ENCODE data around the gene TSSK3. TPM values are rescaled to one million over a fixed set of nuclear protein-coding genes. Genes with fewer than 3 reads are reported as not detected.
A peak's percentile ranks its signal among the peaks of the same experiment; 100 is the strongest.

The TSSK3 gene
- polyA plus RNA-seq = under 1 TPM; 0.15 to 0.53 TPM

- H3K4me3 ChIP-seq (ENCODE audit: low read depth in 1 of 2, low read length in 2 of 2) = peak within 1 kb of the TSS; percentile 37 to 45
- WGBS, 2 donors = 70 to 74% methylated on average over 17 of the region's 17 CpGs
These were observed at the start of gene TSSK3, which contains the start of gene FAM229A for GRCh38 chr1:32362474-32363313. TSS of gene TSSK3 (plus strand) at chr1:32362539. CDS start at chr1:32362702, 163 bp downstream. TSS of gene FAM229A (minus strand) at chr1:32362485. CDS start at chr1:32362091, 394 bp downstream.

GRCh38 chr1:32316903-32317277 lies 45.4 kb upstream of the TSSK3 start:
- no peaks in the 10 kb centered on the region for H3K4me1 ChIP-seq (ENCODE audit: control insufficient read depth in 2 of 2, insufficient read depth in 2 of 2, low read length in 1 of 2)
- H3K27ac ChIP-seq (ENCODE audit: low read depth in 2 of 2, low read length in 1 of 2) = no peak overlapping the region
- no peaks in the 10 kb centered on the region for H3K27me3 ChIP-seq (ENCODE audit: control insufficient read depth in 1 of 2, insufficient read depth in 2 of 2, low read length in 2 of 2)
- 78 to 81% methylated on average over 3 of the region's 3 CpGs for WGBS, 2 donors
- H3K9me3 ChIP-seq (ENCODE audit: control insufficient read depth in 2 of 2, insufficient read depth in 1 of 2, low read depth in 1 of 2, low read length in 1 of 2) = no peaks in the 10 kb centered on the region
- peaks cover 4 to 9% of the 10 kb centered on the region in 2 donors for H3K36me3 ChIP-seq (ENCODE audit: control insufficient read depth in 2 of 2, insufficient read depth in 2 of 2, low read length in 1 of 2)
- H3K4me3 ChIP-seq (ENCODE audit: low read depth in 1 of 2, low read length in 2 of 2) = no peak overlapping the region

More at GRCh38 chr1:32362474-32363313, at the start of gene TSSK3, which contains the start of gene FAM229A:
- H3K4me1 ChIP-seq (ENCODE audit: control insufficient read depth in 2 of 2, insufficient read depth in 2 of 2, low read length in 1 of 2) = peaks cover 6 to 12% of the 10 kb centered on the region in 2 donors
- no peak within 1 kb of the TSS for H3K27ac ChIP-seq (ENCODE audit: low read depth in 2 of 2, low read length in 1 of 2)
- no peaks in the 10 kb centered on the region for H3K27me3 ChIP-seq (ENCODE audit: control insufficient read depth in 1 of 2, insufficient read depth in 2 of 2, low read length in 2 of 2)
- no peaks in the 10 kb centered on the region for H3K9me3 ChIP-seq (ENCODE audit: control insufficient read depth in 2 of 2, insufficient read depth in 1 of 2, low read depth in 1 of 2, low read length in 1 of 2)
- peaks cover 19 to 27% of the 10 kb centered on the region in 2 donors for H3K36me3 ChIP-seq (ENCODE audit: control insufficient read depth in 2 of 2, insufficient read depth in 2 of 2, low read length in 1 of 2)

- peaks cover 6 to 9% of the 10 kb centered on the region in 2 donors for H3K36me3 ChIP-seq (ENCODE audit: control insufficient read depth in 2 of 2, insufficient read depth in 2 of 2, low read length in 1 of 2)
- no peaks in the 10 kb centered on the region for H3K27me3 ChIP-seq (ENCODE audit: control insufficient read depth in 1 of 2, insufficient read depth in 2 of 2, low read length in 2 of 2)
- 94 to 95% methylated on average over 10 of the region's 10 CpGs for WGBS, 2 donors
- no peak overlapping the region for H3K27ac ChIP-seq (ENCODE audit: low read depth in 2 of 2, low read length in 1 of 2)
- H3K9me3 ChIP-seq (ENCODE audit: control insufficient read depth in 2 of 2, insufficient read depth in 1 of 2, low read depth in 1 of 2, low read length in 1 of 2) = no peaks in the 10 kb centered on the region
- H3K4me3 ChIP-seq (ENCODE audit: low read depth in 1 of 2, low read length in 2 of 2) = no peak overlapping the region
- no peaks in the 10 kb centered on the region for H3K4me1 ChIP-seq (ENCODE audit: control insufficient read depth in 2 of 2, insufficient read depth in 2 of 2, low read length in 1 of 2)
These were observed 44.0 kb upstream of the TSSK3 start for GRCh38 chr1:32318127-32318869.

GRCh38 chr1:32321712-32322291 lies 40.5 kb upstream of the TSSK3 start:
- Histone ChIP-seq H3K4me1 (ENCODE audit: control insufficient read depth in 2 of 2, insufficient read depth in 2 of 2, low read length in 1 of 2) (no peaks in the 10 kb centered on the region), H3K9me3 (ENCODE audit: control insufficient read depth in 2 of 2, insufficient read depth in 1 of 2, low read depth in 1 of 2, low read length in 1 of 2) (no peaks in the 10 kb centered on the region), H3K27ac (ENCODE audit: low read depth in 2 of 2, low read length in 1 of 2) (no peak overlapping the region), H3K27me3 (ENCODE audit: control insufficient read depth in 1 of 2, insufficient read depth in 2 of 2, low read length in 2 of 2) (no peaks in the 10 kb centered on the region), H3K4me3 (ENCODE audit: low read depth in 1 of 2, low read length in 2 of 2) (no peak overlapping the region), H3K36me3 (ENCODE audit: control insufficient read depth in 2 of 2, insufficient read depth in 2 of 2, low read length in 1 of 2) (peaks cover 7 to 10% of the 10 kb centered on the region in 2 donors)
- WGBS, 2 donors = 36 to 50% methylated on average over 5 of the region's 5 CpGs

GRCh38 chr1:32327204-32327603 lies 35.1 kb upstream of the TSSK3 start:
- Histone ChIP-seq H3K9me3 (ENCODE audit: control insufficient read depth in 2 of 2, insufficient read depth in 1 of 2, low read depth in 1 of 2, low read length in 1 of 2) (no peaks in the 10 kb centered on the region), H3K27me3 (ENCODE audit: control insufficient read depth in 1 of 2, insufficient read depth in 2 of 2, low read length in 2 of 2) (no peaks in the 10 kb centered on the region), H3K27ac (ENCODE audit: low read depth in 2 of 2, low read length in 1 of 2) (no peak overlapping the region), H3K4me3 (ENCODE audit: low read depth in 1 of 2, low read length in 2 of 2) (no peak overlapping the region), H3K4me1 (ENCODE audit: control insufficient read depth in 2 of 2, insufficient read depth in 2 of 2, low read length in 1 of 2) (no peaks in the 10 kb centered on the region), H3K36me3 (ENCODE audit: control insufficient read depth in 2 of 2, insufficient read depth in 2 of 2, low read length in 1 of 2) (peaks cover 21 to 44% of the 10 kb centered on the region in 2 donors)
- WGBS, 2 donors = 94 to 95% methylated on average over 11 of the region's 11 CpGs

- 89 to 94% methylated on average over 4 of the region's 4 CpGs for WGBS, 2 donors
- no peak overlapping the region for H3K27ac ChIP-seq (ENCODE audit: low read depth in 2 of 2, low read length in 1 of 2)
- H3K36me3 ChIP-seq (ENCODE audit: control insufficient read depth in 2 of 2, insufficient read depth in 2 of 2, low read length in 1 of 2) = peaks cover 28 to 47% of the 10 kb centered on the region in 2 donors
These were observed 32.3 kb upstream of the TSSK3 start for GRCh38 chr1:32329931-32330466.

GRCh38 chr1:32330558-32331151 lies 31.7 kb upstream of the TSSK3 start:
- Histone ChIP-seq H3K27me3 (ENCODE audit: control insufficient read depth in 1 of 2, insufficient read depth in 2 of 2, low read length in 2 of 2) (no peaks in the 10 kb centered on the region), H3K9me3 (ENCODE audit: control insufficient read depth in 2 of 2, insufficient read depth in 1 of 2, low read depth in 1 of 2, low read length in 1 of 2) (no peaks in the 10 kb centered on the region), H3K4me1 (ENCODE audit: control insufficient read depth in 2 of 2, insufficient read depth in 2 of 2, low read length in 1 of 2) (peaks cover 0 to 4% of the 10 kb centered on the region in 2 donors), H3K4me3 (ENCODE audit: low read depth in 1 of 2, low read length in 2 of 2) (no peak overlapping the region), H3K36me3 (ENCODE audit: control insufficient read depth in 2 of 2, insufficient read depth in 2 of 2, low read length in 1 of 2) (peaks cover 28 to 47% of the 10 kb centered on the region in 2 donors), H3K27ac (ENCODE audit: low read depth in 2 of 2, low read length in 1 of 2) (no peak overlapping the region)
- WGBS, 2 donors = 92% methylated on average over 12 of the region's 12 CpGs

More at GRCh38 chr1:32329931-32330466, 32.3 kb upstream of the TSSK3 start:
- peaks cover 0 to 4% of the 10 kb centered on the region in 2 donors for H3K4me1 ChIP-seq (ENCODE audit: control insufficient read depth in 2 of 2, insufficient read depth in 2 of 2, low read length in 1 of 2)
- no peaks in the 10 kb centered on the region for H3K9me3 ChIP-seq (ENCODE audit: control insufficient read depth in 2 of 2, insufficient read depth in 1 of 2, low read depth in 1 of 2, low read length in 1 of 2)
- no peak overlapping the region for H3K4me3 ChIP-seq (ENCODE audit: low read depth in 1 of 2, low read length in 2 of 2)
- no peaks in the 10 kb centered on the region for H3K27me3 ChIP-seq (ENCODE audit: control insufficient read depth in 1 of 2, insufficient read depth in 2 of 2, low read length in 2 of 2)

GRCh38 chr1:32331549-32331948 lies 30.8 kb upstream of the TSSK3 start:
- no peaks in the 10 kb centered on the region for H3K27me3 ChIP-seq (ENCODE audit: control insufficient read depth in 1 of 2, insufficient read depth in 2 of 2, low read length in 2 of 2)
- peaks cover 4 to 7% of the 10 kb centered on the region in 2 donors for H3K4me1 ChIP-seq (ENCODE audit: control insufficient read depth in 2 of 2, insufficient read depth in 2 of 2, low read length in 1 of 2)
- peaks cover 28 to 47% of the 10 kb centered on the region in 2 donors for H3K36me3 ChIP-seq (ENCODE audit: control insufficient read depth in 2 of 2, insufficient read depth in 2 of 2, low read length in 1 of 2)
- 89 to 92% methylated on average over 12 of the region's 12 CpGs for WGBS, 2 donors
- H3K4me3 ChIP-seq (ENCODE audit: low read depth in 1 of 2, low read length in 2 of 2) = no peak overlapping the region
- H3K9me3 ChIP-seq (ENCODE audit: control insufficient read depth in 2 of 2, insufficient read depth in 1 of 2, low read depth in 1 of 2, low read length in 1 of 2) = no peaks in the 10 kb centered on the region
- H3K27ac ChIP-seq (ENCODE audit: low read depth in 2 of 2, low read length in 1 of 2) = no peak overlapping the region

Data from esophagus (tissue), 2 donors.